Heart right ventricle (tissue), 16 donors: Measurements from ENCODE around the gene JMJD7. TPM values are rescaled to one million over a fixed set of nuclear protein-coding genes. Genes with fewer than 3 reads are reported as not detected.
A peak's percentile ranks its signal among the peaks of the same experiment; 100 is the strongest.

Experiments
- ATAC-seq, 8 donors: fragments of 200-7000 bp; cut with Tn5 transposase; one replicate each; pipeline ENCODE4 v1.9.1; 2020; ENCODE audit warnings: mild to moderate bottlenecking in 8 of 8, moderate library complexity in 8 of 8, moderate number of reproducible peaks in 1 of 8
- DNase-seq, 2 donors: peaks; one replicate each; pipeline ENCODE4 v3.0.0-alpha.2; 2020
- H3K27ac ChIP-seq, 10 donors: fragments of 200-600 bp; sonication (generic) in 2 of 10; one replicate each; pipeline versions ENCODE4 v1.5.0 to v1.8.0; 2020 to 2022; ENCODE audit warnings: mild to moderate bottlenecking in 3 of 10
- H3K27me3 ChIP-seq, 7 donors: fragments of 200-600 bp; one replicate each; pipeline ENCODE4 v1.8.0; 2021 to 2022; ENCODE audit warnings: mild to moderate bottlenecking in 2 of 7
- H3K36me3 ChIP-seq, 9 donors: fragments of 200-600 bp; sonication (generic) in 1 of 9; one replicate each; pipeline versions ENCODE4 v1.5.0 to v1.8.0; 2020 to 2022; ENCODE audit warnings: mild to moderate bottlenecking in 2 of 9
- H3K4me1 ChIP-seq, 9 donors: fragments of 200-600 bp; sonication (generic) in 1 of 9; one replicate each; pipeline versions ENCODE4 v1.5.0 to v1.8.0; 2020 to 2022; ENCODE audit warnings: mild to moderate bottlenecking in 4 of 9
- H3K4me3 ChIP-seq, 10 donors: fragments of 200-600 bp; sonication (generic) in 2 of 10; one replicate each; pipeline versions ENCODE4 v1.5.0 to v1.8.0; 2020 to 2022; ENCODE audit warnings: mild to moderate bottlenecking in 7 of 10, moderate library complexity in 2 of 10
- H3K9me3 ChIP-seq, 11 donors: fragments of 200-600 bp in 10 of 11; sonication (generic) in 2 of 11; one replicate each; pipeline versions ENCODE4 v1.5.0 to v1.8.0; 2013 to 2022; ENCODE audit warnings: mild to moderate bottlenecking in 2 of 11, control low read depth in 1 of 11, moderate library complexity in 1 of 11
- CTCF ChIP-seq, 9 donors: fragments of 200-600 bp; sonication (generic) in 2 of 9; IDR thresholded peaks; one replicate each; pipeline versions ENCODE4 v1.5.0 to v1.8.0; 2021 to 2022; ENCODE audit warnings: antibody characterized with exemption in 9 of 9, mild to moderate bottlenecking in 5 of 9, moderate library complexity in 1 of 9
- WGBS, 2 donors: extraction: QIAGEN DNeasy Blood & Tissue Kit; methylation state at CpG; one replicate each; pipeline ENCODE4 v1.1.7; 2013; ENCODE audit warnings: inconsistent platforms in 1 of 2; 5-methylcytosine and 5-hydroxymethylcytosine counted together
- intact Hi-C, 10 donors: fragments of 100-400 bp; cut with DNase I; formaldehyde crosslinking; loops; one replicate each; pipeline versions ENCODE4 v1.11.1 to v1.14.2; 2022
- polyA plus RNA-seq, 2 donors: library from polyadenylated mRNA; stranded (reverse); fragments of 200-250 nt; gene quantifications; one replicate each; pipeline ENCODE4 v1.2.3, GENCODE V29; 2013
- total RNA-seq, 10 donors: library from RNA; stranded (reverse); fragmentation: NEBNext Ultra II Directional in 3 of 10; extraction: Animal tissue kit (Norgen Biotek cat#: 25700) in 3 of 10; gene quantifications; one replicate each; pipeline versions ENCODE4 v1.2.1 to v1.2.4, GENCODE V29; 2021 to 2023
- donor health status: Arrhythmogenic right ventricular cardiomyopathy.
- donor health status: ischemic (EF 13 %, LVEDD 7.1; RV severe dilation, severe dysfunction).
- donor health status: healthy with polysubstance abuse.
- donor health status: DM: no; HTN: yes; CAD: no.
- donor health status: DM: no; HTN: no; CAD: no.
- donor health status: ischemic (EF 25% LVEDD 6.9; RV normal size, moderate dysfunction).
- donor health status: ischemic (EF 25% LVEDD 5.7; RV mildly dilated, moderate dysfunction).
- donor health status: healthy.
- donor health status: DM: yes; HTN: yes; CAD: no.
- donor health status: Ischemic cardiomyopathy.
- donor health status: ischemic (EF 35%, LVEDD 5.7; RV mildly dilated, moderate dysfunction).
- donor health status: nonischemic (EF 11% LVEDD 7.7; RV severe dilation, severe dysfunction).
- donor health status: DM: yes; HTN: yes; CAD: no.
- donor health status: PGD.
- donor health status: ischemic (EF 29% LVEDD 5.4; RV normal size, mild dysfunction).
- donor health status: nonischemic (EF 23%, LVEDD 6.1; RV moderate dilation, normal function).

JMJD7 gene
- total and polyA plus RNA-seq, 12 donors: 8.6 to 23.0 (median 12.9) TPM

- intact Hi-C loops: no loop called here
- peak overlapping the region in 6 of 10 donors; percentile 41 to 82 (median 60) for H3K27ac ChIP-seq
- H3K27me3 ChIP-seq: peaks cover 0 to 16% (median 0%) of the 10 kb centered on the region in 7 donors
- DNase-seq (no peak), ATAC-seq (peak in 6 of 8 donors; percentile 3 to 48 (median 17))
- no peaks in the 10 kb centered on the region for H3K36me3 ChIP-seq
- peak overlapping the region in 4 of 10 donors; percentile 5 to 48 (median 36) for H3K4me3 ChIP-seq
- H3K9me3 ChIP-seq: no peaks in the 10 kb centered on the region
- no peak for TF ChIP-seq CTCF (IDR thresholded peaks at IDR 0.05)
- peaks cover 3 to 35% (median 23%) of the 10 kb centered on the region in 9 donors for H3K4me1 ChIP-seq
- WGBS, 2 donors: 37 to 46% methylated on average over 10 of the region's 10 CpGs
These were observed 53.6 kb downstream of the JMJD7 start for GRCh38 chr15:41881550-41881919.

- WGBS, 2 donors: 9 to 14% methylated on average over 64 to 81 of the region's 81 CpGs
- H3K36me3 ChIP-seq: no peaks in the 10 kb centered on the region
- DNase-seq: peak; percentile 36 to 58
- peaks cover 0 to 16% (median 0%) of the 10 kb centered on the region in 7 donors for H3K27me3 ChIP-seq
- peak overlapping the region in 7 of 10 donors; percentile 41 to 82 (median 59) for H3K27ac ChIP-seq
- peaks cover 3 to 35% (median 23%) of the 10 kb centered on the region in 9 donors for H3K4me1 ChIP-seq
- no peak for TF ChIP-seq CTCF (IDR thresholded peaks at IDR 0.05)
- peak; percentile 24 to 76 (median 58) for ATAC-seq
- intact Hi-C loops: no loop called here
- no peaks in the 10 kb centered on the region for H3K9me3 ChIP-seq
- H3K4me3 ChIP-seq: peak overlapping the region in 9 of 10 donors; percentile 5 to 48 (median 34)
These were observed 54.2 kb downstream of the JMJD7 start for GRCh38 chr15:41881920-41882688.

- Histone ChIP-seq H3K27ac (peak overlapping the region in 7 of 10 donors; percentile 41 to 82 (median 59)), H3K9me3 (no peaks in the 10 kb centered on the region), H3K4me1 (peaks cover 3 to 33% (median 21%) of the 10 kb centered on the region in 9 donors), H3K27me3 (peaks cover 0 to 16% (median 0%) of the 10 kb centered on the region in 7 donors), H3K36me3 (no peaks in the 10 kb centered on the region), H3K4me3 (peak overlapping the region in 6 of 10 donors; percentile 28 to 48 (median 40))
- DNase-seq: no peak
- intact Hi-C loops: no loop called here
- 46 to 54% methylated on average over 14 of the region's 14 CpGs for WGBS, 2 donors
- TF ChIP-seq CTCF (IDR thresholded peaks at IDR 0.05): no peak
- peak in 5 of 8 donors; percentile 7 to 56 (median 21) for ATAC-seq
These were observed 55.0 kb downstream of the JMJD7 start for GRCh38 chr15:41882689-41883483.

GRCh38 chr15:41883484-41883825 lies 55.6 kb downstream of the JMJD7 start:
- TF ChIP-seq CTCF (IDR thresholded peaks at IDR 0.05): no peak
- DNase-seq (no peak), ATAC-seq (no peak)
- Histone ChIP-seq H3K9me3 (no peaks in the 10 kb centered on the region), H3K27ac (peak overlapping the region in 2 of 10 donors; percentile 55 to 82), H3K4me3 (no peak overlapping the region), H3K4me1 (peaks cover 3 to 27% (median 18%) of the 10 kb centered on the region in 9 donors), H3K27me3 (peaks cover 0 to 16% (median 0%) of the 10 kb centered on the region in 7 donors), H3K36me3 (no peaks in the 10 kb centered on the region)
- intact Hi-C loops: no loop called here
- WGBS, 2 donors: 87 to 93% methylated on average over 2 of the region's 2 CpGs
